ENCODE results near the gene LHFPL2. TPM values are rescaled to one million over a fixed set of nuclear protein-coding genes. Genes with fewer than 3 reads are reported as not detected.

The LHFPL2 gene
- total RNA-seq, 1 donor from 2014 or later, result 33.1 TPM

GRCh38 chr5:78486218-78486617 lies 162.4 kb downstream of the LHFPL2 start:
- Histone ChIP-seq H3K4me3 (ENCODE audit: low read depth, low read length) (no peak overlapping the region), H3K36me3 (ENCODE audit: control insufficient read depth, insufficient read depth, low read length) (no peaks in the 10 kb centered on the region), H3K27me3 (ENCODE audit: control insufficient read depth, insufficient read depth, low read length) (no peaks in the 10 kb centered on the region)
- DNase-seq (ENCODE audit: low read depth), result no peak
- no peak for TF ChIP-seq CTCF (IDR thresholded peaks at IDR 0.05; ENCODE audit: insufficient read depth, low read length, poor library complexity, severe bottlenecking)

- H3K36me3 ChIP-seq (ENCODE audit: control insufficient read depth, insufficient read depth, low read length), result no peaks in the 10 kb centered on the region
- DNase-seq (ENCODE audit: low read depth), result no peak
- no peak for TF ChIP-seq CTCF (IDR thresholded peaks at IDR 0.05; ENCODE audit: insufficient read depth, low read length, poor library complexity, severe bottlenecking)
- no peak overlapping the region for H3K4me3 ChIP-seq (ENCODE audit: low read depth, low read length)
- no peaks in the 10 kb centered on the region for H3K27me3 ChIP-seq (ENCODE audit: control insufficient read depth, insufficient read depth, low read length)
Measured at GRCh38 chr5:78483809-78484521, 164.6 kb downstream of the LHFPL2 start.

GRCh38 chr5:78482948-78483347 lies 165.6 kb downstream of the LHFPL2 start:
- Histone ChIP-seq H3K27me3 (ENCODE audit: control insufficient read depth, insufficient read depth, low read length) (no peaks in the 10 kb centered on the region), H3K4me3 (ENCODE audit: low read depth, low read length) (no peak overlapping the region), H3K36me3 (ENCODE audit: control insufficient read depth, insufficient read depth, low read length) (no peaks in the 10 kb centered on the region)
- no peak for TF ChIP-seq CTCF (IDR thresholded peaks at IDR 0.05; ENCODE audit: insufficient read depth, low read length, poor library complexity, severe bottlenecking)
- DNase-seq (ENCODE audit: low read depth), result no peak

GRCh38 chr5:78476795-78477194 lies 171.8 kb downstream of the LHFPL2 start:
- no peak overlapping the region for H3K4me3 ChIP-seq (ENCODE audit: low read depth, low read length)
- H3K36me3 ChIP-seq (ENCODE audit: control insufficient read depth, insufficient read depth, low read length), result no peaks in the 10 kb centered on the region
- no peak for TF ChIP-seq CTCF (IDR thresholded peaks at IDR 0.05; ENCODE audit: insufficient read depth, low read length, poor library complexity, severe bottlenecking)
- no peak for DNase-seq (ENCODE audit: low read depth)
- H3K27me3 ChIP-seq (ENCODE audit: control insufficient read depth, insufficient read depth, low read length), result no peaks in the 10 kb centered on the region

- Histone ChIP-seq H3K27me3 (ENCODE audit: control insufficient read depth, insufficient read depth, low read length) (no peaks in the 10 kb centered on the region), H3K4me3 (ENCODE audit: low read depth, low read length) (no peak overlapping the region), H3K36me3 (ENCODE audit: control insufficient read depth, insufficient read depth, low read length) (no peaks in the 10 kb centered on the region)
- no peak for TF ChIP-seq CTCF (IDR thresholded peaks at IDR 0.05; ENCODE audit: insufficient read depth, low read length, poor library complexity, severe bottlenecking)
- no peak for DNase-seq (ENCODE audit: low read depth)
Measured at GRCh38 chr5:78475370-78475769, 173.2 kb downstream of the LHFPL2 start.

- Histone ChIP-seq H3K27me3 (ENCODE audit: control insufficient read depth, insufficient read depth, low read length) (no peaks in the 10 kb centered on the region), H3K36me3 (ENCODE audit: control insufficient read depth, insufficient read depth, low read length) (no peaks in the 10 kb centered on the region), H3K4me3 (ENCODE audit: low read depth, low read length) (no peak overlapping the region)
- no peak for DNase-seq (ENCODE audit: low read depth)
- no peak for TF ChIP-seq CTCF (IDR thresholded peaks at IDR 0.05; ENCODE audit: insufficient read depth, low read length, poor library complexity, severe bottlenecking)
Measured at GRCh38 chr5:78473751-78474150, 174.8 kb downstream of the LHFPL2 start.
